ENCODE measurements around the gene GPHA2. TPM values are rescaled to one million over a fixed set of nuclear protein-coding genes. Genes with fewer than 3 reads are reported as not detected.
A peak's percentile ranks its signal among the peaks of the same experiment; 100 is the strongest.

Gene GPHA2
- polyA plus RNA-seq, 3 donors, result 1.6 to 3.0 (median 2.4) TPM

DNA sequence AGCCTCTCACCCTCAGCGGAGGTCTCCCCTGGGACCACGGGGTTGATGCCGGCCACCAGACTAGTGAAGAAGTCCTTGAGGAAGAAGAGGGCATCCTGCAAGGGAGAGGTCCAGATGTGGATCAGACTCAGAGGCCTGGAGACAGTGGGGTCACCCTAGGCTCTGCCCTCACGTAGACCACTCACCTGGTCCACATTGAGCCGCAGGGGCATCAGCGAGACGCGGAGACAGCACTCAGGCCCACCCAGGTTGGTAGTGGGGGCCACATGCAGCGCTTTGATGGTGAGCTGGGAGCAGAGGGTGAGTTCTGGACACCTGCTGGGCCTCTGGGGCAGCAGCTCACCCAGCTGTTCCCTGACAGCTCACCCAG, 37.6 kb downstream of the GPHA2 start:
- DNase-seq (ENCODE audit: extremely low read depth in 1 of 11, low read depth in 9 of 11, low spot score in 4 of 11), result no peak

DNA sequence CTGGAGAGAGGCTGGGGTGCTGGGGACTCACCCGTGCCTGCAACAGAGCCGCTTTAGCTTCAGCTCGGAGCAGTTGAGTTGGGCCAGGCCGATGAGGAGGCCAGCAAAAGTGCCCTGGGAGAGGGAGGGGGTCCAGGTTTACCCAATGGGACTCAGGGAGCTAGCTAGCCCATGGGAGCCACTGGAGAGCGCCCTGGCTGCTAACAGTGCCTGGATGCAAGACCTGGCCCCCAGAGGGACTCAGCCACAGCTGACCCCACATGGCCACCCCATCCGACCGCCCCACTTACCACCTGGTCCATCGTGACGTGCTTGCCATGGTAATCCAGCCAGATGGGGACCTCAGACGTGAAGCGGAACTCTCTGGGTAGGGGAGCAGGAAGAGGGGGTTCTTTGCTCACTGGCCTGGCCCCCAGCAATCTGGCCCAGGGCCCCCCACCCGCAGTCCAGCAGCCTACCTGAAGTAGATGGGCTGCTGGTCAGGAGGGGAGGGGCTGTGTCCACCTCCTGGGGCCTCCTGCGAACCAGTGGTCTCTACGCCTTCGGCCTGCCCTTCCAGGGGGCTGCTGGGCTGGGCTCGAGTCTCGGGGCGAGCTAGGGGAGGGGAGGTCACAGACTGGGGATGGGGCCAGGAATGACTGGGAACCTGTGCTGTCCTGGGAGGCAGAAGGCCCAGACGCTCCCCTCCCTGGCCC, 38.2 kb downstream of the GPHA2 start:
- DNase-seq (ENCODE audit: extremely low read depth in 1 of 11, low read depth in 9 of 11, low spot score in 4 of 11), result no peak

DNA sequence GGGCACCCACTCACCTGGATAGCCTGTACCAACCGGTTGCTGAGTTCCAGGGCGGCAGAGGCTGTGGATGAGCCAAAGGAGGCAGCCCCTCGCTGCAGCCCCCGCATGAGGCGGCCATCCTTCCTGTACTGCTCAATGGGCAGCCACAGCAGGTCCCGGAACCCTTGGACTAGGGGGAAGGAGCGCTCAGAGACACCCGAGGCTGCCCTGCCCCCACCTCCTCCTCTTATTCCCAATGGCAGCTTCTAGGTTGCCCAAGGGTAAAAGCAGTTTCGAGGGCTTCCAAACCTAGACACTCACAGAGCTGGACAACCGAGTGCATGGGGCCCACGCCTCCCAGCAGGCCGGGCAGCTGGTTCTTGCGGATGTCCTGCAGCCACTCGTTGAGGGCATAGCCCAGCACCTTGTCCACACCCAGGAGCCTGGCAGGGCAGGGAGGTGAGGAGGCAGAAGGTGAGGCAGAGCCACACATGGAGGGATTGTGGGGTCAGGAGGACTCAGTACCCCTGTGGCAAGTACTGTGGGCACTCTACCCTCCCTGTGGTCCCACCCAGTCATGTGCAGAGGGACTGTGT, 39.2 kb downstream of the GPHA2 start:
- DNase-seq (ENCODE audit: extremely low read depth in 1 of 11, low read depth in 9 of 11, low spot score in 4 of 11), result no peak

DNA sequence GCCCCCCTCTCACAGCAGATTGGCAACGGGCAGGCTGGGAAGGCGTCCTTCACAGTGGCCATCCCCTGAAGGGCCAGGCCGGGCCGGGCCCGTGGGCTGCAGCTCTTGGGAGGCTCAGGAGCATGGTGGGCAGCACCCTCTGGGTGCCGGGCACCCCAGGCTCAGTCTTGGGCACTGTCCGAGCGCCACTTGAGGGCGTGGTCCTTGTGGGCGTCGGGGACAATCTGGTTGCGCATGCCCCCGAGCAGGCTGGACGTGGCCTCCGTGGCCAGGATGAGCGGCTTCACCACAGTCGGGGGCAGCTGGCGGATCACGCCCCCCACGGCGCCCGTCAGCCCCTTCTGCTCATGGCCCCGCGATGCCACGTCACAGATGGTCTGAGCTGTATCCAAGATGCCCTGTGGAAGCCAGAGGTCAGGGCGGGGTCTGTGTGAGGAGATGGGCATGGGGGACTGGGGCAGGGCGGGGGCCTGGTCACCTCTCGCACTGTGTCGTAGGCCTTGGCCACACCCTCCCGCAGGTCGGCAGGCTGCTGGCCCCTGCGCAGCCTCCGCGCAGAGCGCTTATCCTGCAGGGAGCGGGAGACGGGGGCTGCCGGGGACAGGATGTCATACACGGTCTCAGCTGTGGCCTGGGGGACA, 40.8 kb downstream of the GPHA2 start:
- DNase-seq (ENCODE audit: extremely low read depth in 1 of 11, low read depth in 9 of 11, low spot score in 4 of 11), result no peak

DNA sequence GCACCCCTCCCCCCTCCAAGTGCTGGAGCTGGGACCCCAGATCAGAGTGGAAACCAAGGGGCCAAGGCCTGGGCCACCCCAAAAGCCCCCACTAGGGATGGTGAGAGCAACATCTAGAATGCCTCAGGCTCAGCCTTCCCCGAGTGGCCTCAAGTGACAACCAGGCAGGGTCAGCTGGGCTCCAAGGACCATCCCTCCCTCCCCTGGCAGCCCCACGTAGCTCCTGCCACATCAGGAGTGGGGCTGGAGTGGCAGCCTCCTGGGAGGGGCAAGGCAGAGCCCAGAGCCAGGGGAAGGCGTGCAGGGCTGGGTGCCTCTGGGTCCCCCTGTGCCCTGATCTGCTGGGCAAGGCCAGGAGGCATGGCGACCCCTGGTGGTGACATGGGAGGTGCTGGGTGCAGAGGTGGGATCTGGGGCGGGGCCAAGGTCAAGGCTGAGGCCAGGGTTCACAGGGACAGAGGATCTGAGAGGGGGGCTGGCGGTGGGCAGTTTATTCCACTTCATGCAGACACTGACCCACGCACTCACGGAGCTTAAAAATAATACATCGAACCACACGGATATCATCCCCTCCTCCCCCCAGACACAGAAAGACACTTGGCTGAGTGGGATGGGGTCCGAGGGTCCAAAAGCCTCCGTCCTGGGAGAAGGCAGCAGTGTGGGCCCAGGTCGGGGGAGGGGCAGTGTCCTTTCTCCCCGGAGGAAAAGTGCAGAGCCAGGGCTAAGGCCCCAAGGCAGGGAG, 41.5 kb downstream of the GPHA2 start:
- DNase-seq (ENCODE audit: extremely low read depth in 1 of 11, low read depth in 9 of 11, low spot score in 4 of 11), result no peak

DNA sequence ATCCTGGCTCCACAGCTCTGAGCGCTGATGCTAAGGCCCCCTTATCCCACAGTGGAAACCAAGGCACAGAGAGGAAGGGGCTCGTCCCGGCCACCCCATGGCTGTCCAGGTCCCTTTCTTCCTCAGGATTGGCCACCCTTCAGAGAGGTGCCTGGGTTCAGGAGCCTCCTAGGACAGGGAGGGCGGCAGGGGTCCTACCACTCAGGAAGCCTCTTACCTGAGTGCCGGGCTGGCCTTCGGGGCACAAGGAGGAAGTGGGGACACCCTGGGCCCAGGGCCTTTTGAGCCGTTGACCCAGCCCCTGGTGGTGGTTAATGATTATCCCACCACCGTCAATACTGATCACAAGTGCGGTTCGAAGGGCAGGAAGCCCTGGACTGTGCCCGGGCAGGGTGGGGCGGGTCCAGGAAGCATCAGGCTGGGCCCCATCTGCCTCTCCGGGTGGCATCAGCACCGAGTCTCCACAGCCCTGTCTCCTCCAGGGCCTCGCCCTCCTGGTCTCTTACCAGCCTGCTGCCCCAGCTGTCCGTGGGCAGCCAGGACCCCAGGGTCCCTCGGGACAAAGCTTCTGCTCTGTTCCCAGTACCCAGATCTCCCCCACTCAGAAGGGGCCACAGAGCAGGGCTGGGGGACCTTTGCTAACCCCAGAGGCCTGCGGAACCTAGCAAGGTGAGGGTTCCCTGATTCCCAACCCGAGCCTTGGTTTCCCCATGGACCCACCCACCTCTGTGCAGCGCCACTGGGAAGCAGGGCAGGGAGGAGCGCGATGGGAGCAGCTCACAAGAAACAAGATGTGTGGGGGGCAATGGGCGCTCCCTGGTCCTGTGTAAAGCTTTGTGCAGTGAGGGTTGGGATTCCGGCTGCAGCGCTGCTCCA, 42.3 kb downstream of the GPHA2 start:
- no peak for DNase-seq (ENCODE audit: extremely low read depth in 1 of 11, low read depth in 9 of 11, low spot score in 4 of 11)

DNA sequence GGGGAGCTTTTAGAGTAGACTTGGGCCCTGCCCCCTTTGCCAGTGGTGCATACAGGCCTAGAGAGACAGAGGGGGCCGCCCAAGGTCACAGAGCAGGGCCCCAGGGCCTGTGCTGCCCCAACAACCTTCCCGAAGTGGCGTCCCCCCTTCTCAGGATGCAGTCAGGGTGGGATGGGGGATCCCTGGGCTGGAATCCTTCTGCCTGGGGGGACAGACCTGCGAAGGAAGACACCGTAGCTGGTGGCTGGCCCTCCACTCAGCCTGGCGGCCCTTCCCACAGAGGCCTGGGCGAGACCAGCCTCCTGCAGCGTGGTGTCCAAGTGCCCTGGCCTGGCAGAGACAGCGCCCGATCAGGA, 42.9 kb downstream of the GPHA2 start:
- no peak for DNase-seq (ENCODE audit: extremely low read depth in 1 of 11, low read depth in 9 of 11, low spot score in 4 of 11)

DNA sequence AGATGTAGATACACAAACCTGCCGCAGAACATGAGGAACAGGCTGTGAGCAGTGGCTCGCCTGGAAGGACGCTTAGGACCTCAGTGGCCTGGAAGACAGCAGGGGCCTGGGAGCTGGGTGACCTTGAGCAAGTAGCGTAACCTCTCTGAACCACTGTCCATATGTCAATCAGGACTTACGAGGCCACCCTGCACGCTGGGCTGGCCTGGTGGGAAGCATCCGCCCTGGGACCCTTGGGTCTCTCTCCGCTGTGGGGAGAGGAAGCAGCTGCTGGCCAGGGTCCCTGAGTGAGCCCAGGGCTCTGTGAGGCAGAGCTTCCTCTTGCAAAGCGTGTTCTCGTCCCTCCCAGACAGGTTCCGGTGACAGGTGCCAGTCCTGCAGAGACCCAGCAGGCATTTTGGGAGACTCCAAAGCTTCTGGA, 43.3 kb downstream of the GPHA2 start:
- DNase-seq (ENCODE audit: extremely low read depth in 1 of 11, low read depth in 9 of 11, low spot score in 4 of 11), result no peak

DNA sequence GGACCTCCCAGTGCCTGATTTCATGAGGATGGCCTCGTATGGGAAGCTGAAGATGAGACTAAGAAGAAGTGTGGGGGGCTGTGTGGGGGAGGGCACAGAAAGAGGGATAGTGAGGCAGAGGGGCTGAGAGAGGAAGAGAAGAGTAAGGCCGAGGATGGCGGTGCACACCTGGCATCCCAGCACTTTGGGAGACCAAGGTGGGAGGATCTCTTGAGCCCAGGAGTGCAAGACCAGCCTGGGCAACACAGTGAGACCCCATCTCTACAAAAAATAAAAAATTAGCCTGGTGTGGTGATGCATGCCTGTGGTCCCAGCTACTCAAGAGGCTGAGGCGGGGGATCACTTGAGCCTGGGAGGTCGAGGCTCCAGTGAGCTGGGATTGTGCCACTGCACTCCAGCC, 43.8 kb downstream of the GPHA2 start:
- no peak for DNase-seq (ENCODE audit: extremely low read depth in 1 of 11, low read depth in 9 of 11, low spot score in 4 of 11)

DNA sequence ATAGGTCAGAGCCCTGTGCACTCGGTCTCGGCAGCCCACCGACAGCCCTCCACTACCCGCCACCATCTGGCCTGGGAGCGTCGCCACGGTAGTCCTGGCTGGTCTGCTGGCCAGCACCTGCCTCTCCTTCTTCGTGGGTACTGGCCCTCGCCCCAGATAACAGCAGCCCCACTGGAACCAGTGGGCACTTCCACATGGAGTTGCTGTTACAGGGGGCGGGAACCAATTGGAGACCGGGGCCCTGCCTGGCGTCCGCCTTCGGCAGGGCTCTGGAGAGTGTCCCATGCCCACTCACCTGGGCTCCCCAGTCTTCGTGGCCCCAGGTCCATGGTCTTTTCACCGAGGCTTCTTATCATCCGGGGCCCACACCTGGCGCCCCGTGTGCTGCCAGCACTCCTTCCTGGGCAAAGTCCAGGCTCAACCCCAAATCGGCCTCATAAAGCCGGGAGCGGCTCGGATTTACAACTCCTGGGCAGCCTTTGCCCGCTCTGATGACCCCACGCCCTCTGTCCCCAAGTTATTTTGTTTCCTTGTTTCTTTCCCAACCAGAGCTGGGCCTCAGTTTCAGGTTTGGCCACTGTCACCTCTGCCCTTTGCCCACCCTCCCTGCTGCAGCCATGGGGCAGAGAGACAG, 44.4 kb downstream of the GPHA2 start:
- DNase-seq (ENCODE audit: extremely low read depth in 1 of 11, low read depth in 9 of 11, low spot score in 4 of 11), result no peak

DNA sequence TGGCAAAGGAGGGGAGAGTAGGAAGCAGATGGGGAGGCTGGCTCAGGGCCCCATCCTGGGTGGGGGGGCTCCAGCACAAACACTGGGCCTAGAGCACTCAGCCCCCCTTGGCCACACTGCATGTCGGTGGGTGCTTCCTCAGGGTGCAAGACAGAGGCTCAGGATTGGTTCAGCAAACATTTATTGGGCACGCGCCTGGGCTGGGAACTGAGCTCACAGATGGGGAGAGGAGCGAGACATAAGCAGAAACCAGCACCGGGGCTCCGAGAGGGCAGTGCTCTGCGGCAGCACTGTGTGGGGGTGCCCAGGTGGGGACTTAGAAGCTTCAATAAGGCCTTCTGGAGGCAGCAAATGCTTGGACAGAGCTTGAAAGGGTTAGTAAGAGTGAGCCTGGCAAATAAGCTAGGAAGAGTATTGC, 45.2 kb downstream of the GPHA2 start:
- no peak for DNase-seq (ENCODE audit: extremely low read depth in 1 of 11, low read depth in 9 of 11, low spot score in 4 of 11)

DNA sequence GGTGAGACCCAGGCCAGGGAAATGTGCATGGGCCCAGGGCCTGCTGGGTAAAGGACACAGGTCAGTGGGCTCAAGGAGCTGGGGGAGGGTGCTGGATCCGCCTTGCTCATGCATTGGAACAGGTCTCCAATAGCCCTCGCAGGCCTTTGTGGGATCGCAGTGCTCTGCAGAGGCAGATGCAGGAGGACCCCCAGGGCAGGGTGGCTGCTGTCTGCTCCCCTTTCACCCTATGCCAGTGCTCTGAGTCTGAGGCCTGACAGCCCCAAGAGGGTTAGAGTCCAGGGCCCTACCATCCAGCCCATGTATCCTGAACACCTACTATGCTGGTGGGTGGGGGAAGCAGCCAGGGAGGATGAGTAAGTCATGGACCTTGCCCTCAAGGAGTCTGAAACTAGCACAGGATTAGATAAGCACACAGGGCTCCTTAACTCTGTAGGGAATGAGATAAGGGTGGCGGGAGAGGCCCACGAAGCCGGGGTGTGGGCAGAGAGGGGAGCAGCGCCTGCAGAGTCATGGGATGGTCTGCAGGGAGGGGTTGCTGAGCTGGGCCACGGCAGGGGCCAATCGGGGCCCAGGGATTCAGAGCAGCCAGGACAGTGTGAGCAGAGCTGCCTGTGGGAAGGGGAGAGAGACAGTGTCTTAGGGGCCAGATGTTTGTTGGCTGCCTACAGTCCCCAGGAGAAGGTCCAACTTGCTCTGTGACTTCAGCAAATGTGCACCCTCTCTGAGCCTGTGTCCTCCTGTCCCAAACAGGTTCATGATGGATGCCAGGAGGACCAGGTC, 46.8 kb downstream of the GPHA2 start:
- no peak for DNase-seq (ENCODE audit: extremely low read depth in 1 of 11, low read depth in 9 of 11, low spot score in 4 of 11)

DNA sequence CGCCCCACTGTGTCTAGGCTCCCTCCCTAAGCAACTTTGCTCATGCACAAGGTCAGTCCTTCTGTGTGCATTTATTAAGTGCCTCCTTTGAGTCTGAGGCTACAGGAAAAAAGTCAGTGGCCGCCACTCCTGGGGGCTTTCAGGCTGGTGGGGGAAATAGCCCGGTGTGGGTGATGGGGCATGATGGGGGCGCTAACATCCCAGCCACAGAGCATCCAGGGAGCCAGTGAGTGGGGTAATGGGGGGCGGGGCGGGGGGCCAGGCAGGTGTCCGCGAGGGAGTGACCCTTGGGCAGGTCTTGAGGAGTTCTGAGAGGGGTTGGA, 47.3 kb downstream of the GPHA2 start:
- DNase-seq (ENCODE audit: extremely low read depth in 1 of 11, low read depth in 9 of 11, low spot score in 4 of 11), result no peak

DNA sequence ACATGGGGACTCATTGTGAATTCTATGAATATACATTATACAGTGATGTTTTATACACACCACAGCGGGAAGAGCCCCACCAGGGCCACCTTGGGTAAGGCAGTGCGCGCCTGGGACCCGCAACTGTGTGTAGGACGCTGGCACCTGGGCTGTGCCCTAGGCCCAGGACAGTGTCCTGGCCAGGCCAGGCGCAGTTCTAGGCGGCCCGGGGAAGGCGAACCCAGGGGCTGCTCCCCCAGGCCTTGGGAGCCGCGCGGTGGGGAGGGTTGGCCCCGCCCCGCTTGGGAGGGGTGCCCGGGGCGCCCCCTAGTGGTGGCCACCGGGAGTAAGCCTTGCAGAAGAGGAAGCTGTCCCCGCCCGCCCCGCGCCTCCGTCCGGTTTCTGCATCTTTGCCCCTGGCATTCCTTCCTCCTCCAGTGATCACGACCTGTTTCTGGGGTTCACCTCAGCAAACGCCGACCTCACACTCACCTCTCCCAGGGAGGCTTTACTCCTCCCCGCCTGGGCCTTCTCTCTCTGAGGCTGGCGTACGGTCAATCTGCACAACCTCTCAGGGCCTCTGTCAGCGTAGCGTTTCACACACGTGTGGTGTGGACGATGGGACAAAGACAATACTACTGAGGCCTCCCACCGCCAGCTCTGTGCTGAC, 47.8 kb downstream of the GPHA2 start:
- DNase-seq (ENCODE audit: extremely low read depth in 1 of 11, low read depth in 9 of 11, low spot score in 4 of 11), result peak in 6 of 11 donors; percentile 58 to 72 (median 66)

DNA sequence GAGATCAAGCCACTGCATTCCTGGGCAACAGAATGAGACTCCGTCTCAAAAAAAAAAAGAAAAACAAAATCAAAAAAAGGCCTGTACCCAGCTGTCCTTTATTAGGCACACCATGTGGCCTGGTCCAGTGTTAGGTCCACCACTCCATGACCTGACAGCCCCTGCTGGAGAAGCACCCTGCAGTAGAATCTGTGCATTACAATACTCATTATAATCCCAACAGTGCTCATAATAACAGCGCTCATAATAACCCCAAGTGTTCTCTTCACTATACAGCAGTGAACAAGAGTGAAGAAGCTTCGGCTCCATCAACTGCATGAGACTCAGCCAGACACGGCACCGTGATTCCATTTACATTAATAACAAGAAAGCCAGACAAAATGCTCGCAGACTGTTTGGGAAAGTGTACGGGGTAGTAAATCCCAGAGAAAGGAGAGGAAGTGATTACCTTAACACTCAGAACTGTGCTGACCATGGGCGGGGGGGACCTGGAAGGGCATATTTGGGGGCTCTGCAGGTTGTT, 48.4 kb downstream of the GPHA2 start:
- no peak for DNase-seq (ENCODE audit: extremely low read depth in 1 of 11, low read depth in 9 of 11, low spot score in 4 of 11)

DNA sequence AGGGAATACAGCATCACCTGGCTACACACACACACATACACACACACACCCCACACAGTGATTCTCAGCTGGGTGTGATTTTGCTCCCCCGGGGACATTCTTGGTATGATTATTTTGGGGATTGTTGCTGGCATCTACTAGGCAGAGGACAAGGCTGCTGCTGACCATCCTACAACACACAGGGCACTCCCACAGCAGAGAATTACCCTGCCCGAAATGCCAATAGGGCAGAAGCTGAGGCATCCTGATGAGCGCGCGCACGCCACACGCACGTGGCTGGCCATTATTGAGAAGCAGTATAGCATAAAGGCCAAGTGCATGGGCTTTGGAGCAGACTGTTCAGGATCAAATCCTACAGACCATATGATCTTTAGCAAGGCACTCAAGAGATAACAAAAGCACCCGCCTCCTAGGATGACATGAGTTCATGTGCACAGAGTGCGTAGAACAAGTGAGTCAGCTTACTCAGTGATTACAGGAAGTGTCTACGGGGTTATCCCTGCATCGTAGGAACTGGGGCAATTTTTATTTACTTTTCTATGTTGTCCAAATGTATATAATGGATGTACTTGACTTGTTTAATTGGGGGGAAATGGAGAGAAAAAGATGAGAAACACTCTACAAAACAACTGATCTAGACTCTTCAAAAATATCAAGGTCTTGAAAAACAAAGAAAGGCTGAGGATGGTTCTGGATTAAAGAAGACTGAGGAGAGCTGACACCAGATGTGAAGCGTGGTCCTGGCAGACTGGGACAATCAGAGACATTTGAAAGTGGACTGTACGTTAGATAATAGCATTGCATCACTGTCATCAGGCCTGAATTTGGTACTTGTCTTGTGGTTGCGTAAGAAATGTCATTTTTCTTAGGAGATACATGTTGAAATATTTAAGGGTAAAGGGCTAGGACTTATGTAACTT, 50.1 kb downstream of the GPHA2 start:
- DNase-seq (ENCODE audit: extremely low read depth in 1 of 11, low read depth in 9 of 11, low spot score in 4 of 11), result no peak

All from renal cortex interstitium (tissue), 11 donors.